Activated T-helper 2 cell treated with anti-CD3 and anti-CD28 coated beads, Interferon-gamma antibody, Interleukin-2, Interleukin-4, amounts not matched to agents 10 μg/mL and 5 μg/mL and 100 μg/mL, durations not matched to agents 14 hours and 24 hours and 36 hours (primary cell): Measurements from ENCODE around the gene SLC9A3. TPM values are rescaled to one million over a fixed set of nuclear protein-coding genes. Genes with fewer than 3 reads are reported as not detected.
A peak's percentile ranks its signal among the peaks of the same experiment; 100 is the strongest.

Experiments used
- DNase-seq: peaks from one replicate; pipeline ENCODE4 v3.0.0; 2021; ENCODE audit warnings: low spot score
- H3K27ac Mint-ChIP-seq: one replicate; pipeline ENCODE4 v1.8.0; 2021; ENCODE audit warnings: mixed read lengths
- H3K27me3 Mint-ChIP-seq: one replicate; pipeline ENCODE4 v1.8.0; 2021; ENCODE audit warnings: low read depth, mixed read lengths
- H3K36me3 Mint-ChIP-seq: one replicate; pipeline ENCODE4 v1.8.0; 2021; ENCODE audit warnings: low read depth, mixed read lengths
- H3K4me1 Mint-ChIP-seq: one replicate; pipeline ENCODE4 v1.8.0; 2021; ENCODE audit warnings: low read depth, mixed read lengths
- H3K4me3 Mint-ChIP-seq: one replicate; pipeline ENCODE4 v1.8.0; 2021; ENCODE audit warnings: low read depth, mild to moderate bottlenecking, moderate library complexity, mixed read lengths
- H3K9me3 Mint-ChIP-seq: one replicate; pipeline ENCODE4 v1.8.0; 2021; ENCODE audit warnings: mixed read lengths
- intact Hi-C: fragments of 100-400 bp; cut with micrococcal nuclease; formaldehyde crosslinking; loops from one replicate; pipeline ENCODE4 v1.15.1; 2023
- total RNA-seq: library from RNA; stranded (reverse); gene quantifications from 2 replicates; pipeline ENCODE4 v1.2.3, GENCODE V29; 2022

SLC9A3 gene
- total RNA-seq, 1 donor from 2014 or later, result 2.4 TPM

DNA sequence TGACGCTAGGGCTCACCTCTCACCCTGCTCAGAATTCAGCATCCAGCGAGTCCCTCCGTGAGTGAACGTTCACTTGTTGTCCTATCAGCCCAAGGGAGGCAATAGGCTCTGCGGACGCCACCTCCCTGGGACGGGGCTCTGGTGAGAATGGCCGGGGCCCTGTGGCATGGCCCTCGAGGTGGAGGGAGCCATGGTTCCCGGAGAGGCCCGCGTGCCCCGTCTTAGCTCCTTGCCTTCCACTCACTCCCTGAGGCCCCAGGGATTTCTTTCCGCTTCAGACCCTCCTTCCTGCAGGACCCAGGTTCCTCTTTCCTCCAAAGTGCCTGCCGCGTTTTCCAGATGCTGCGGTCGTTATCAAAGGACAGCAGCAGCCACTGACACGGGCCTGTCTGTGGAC lies 59.8 kb downstream of the SLC9A3 start:
- Mint-ChIP-seq H3K27ac (peak overlapping the region; percentile 69), H3K4me1 (peaks cover 34% of the 10 kb centered on the region), H3K4me3 (peak overlapping the region; percentile 2), H3K36me3 (peaks cover 68% of the 10 kb centered on the region), H3K9me3 (no peaks in the 10 kb centered on the region), H3K27me3 (no peaks in the 10 kb centered on the region)
- intact Hi-C loops, result no loop called here
- no peak for DNase-seq

DNA sequence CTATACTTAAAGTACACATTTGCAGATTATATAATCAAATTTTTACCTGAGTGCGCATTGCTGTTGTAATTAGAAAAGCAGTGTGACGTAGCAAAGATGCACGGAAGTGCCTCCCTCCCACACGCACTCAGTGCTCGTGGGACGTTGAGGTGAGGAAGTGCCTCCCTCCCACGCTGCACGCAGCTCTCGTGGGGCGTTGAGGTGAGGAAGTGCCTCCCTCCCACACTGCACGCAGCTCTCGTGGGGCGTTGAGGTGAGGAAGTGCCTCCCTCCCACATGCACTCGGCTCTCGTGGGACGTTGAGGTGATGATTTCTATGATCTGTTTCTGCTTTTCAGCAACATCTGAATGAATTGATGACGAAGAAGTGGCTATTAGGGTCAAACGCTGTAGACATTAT lies 60.3 kb downstream of the SLC9A3 start:
- DNase-seq, result peak; percentile 40
- Mint-ChIP-seq H3K4me3 (peak overlapping the region; percentile 2), H3K27me3 (no peaks in the 10 kb centered on the region), H3K4me1 (peaks cover 36% of the 10 kb centered on the region), H3K36me3 (peaks cover 68% of the 10 kb centered on the region), H3K27ac (peak overlapping the region; percentile 69), H3K9me3 (no peaks in the 10 kb centered on the region)
- intact Hi-C loops, result no loop called here

DNA sequence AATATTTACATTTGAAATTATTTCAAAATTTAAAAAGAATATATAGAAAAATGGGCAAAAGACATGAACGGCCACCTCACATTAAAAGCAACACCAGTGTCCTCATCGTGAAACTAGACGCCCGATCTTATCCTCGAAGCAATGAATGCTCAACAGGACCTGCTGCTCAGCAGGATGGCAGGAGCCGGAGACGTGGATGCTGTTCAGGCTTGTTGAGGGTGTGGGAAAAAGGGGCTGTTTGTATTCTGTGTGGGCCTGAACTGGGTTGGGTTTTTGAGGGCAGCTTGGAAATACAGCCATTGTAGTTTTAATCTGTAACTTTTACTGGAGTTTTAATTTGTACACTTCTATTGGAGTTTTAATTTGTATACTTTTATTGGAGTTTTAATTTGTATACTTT lies 60.9 kb downstream of the SLC9A3 start:
- Mint-ChIP-seq H3K27ac (peak overlapping the region; percentile 55), H3K27me3 (no peaks in the 10 kb centered on the region), H3K36me3 (peaks cover 75% of the 10 kb centered on the region), H3K9me3 (no peaks in the 10 kb centered on the region), H3K4me1 (peaks cover 43% of the 10 kb centered on the region), H3K4me3 (no peak overlapping the region)
- DNase-seq, result no peak
- intact Hi-C loops, result no loop called here

DNA sequence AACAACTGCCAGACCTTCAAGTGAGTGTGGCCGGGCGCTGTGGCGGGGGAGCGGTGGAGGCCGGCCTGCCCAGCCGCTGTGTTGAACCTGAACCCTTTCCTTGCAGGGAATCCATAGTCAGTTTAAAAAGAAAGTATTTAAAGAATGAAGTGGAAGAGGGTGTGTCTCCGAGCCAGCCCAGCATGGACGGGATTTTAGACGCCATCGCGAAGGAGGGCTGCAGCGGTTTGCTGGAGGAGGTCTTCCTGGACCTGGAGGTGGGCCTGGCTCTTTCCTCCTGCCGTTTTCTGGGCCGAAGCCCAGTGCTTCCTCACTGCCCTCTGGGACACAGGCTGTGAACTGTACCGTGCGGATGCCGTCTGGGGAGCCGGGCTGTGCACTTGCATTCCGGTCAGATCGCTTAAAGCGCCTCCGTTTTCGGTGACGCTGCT lies 62.2 kb downstream of the SLC9A3 start:
- intact Hi-C loops, result no loop called here

DNA sequence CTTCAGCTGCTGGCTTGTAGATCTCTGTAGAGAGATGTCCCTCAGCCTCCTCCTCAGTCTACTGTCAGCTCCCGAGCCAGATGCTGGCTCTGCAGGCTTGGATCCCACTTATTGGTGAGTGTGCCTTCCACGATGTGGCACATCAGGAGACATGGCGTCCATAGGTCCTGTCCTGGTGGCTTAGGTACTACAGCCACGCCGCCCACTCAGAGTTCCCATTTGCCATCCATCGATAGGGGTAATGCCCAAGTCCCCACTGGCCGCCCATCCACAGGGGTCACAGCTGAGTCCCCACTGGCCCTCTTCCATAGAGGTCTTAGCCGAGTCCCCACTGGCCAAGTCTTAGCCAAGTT lies 64.0 kb downstream of the SLC9A3 start:
- H3K36me3 Mint-ChIP-seq, result peaks cover 85% of the 10 kb centered on the region
- intact Hi-C loops, result no loop called here
- no peaks in the 10 kb centered on the region for H3K9me3 Mint-ChIP-seq
- no peak overlapping the region for H3K4me3 Mint-ChIP-seq
- H3K27me3 Mint-ChIP-seq, result no peaks in the 10 kb centered on the region
- H3K27ac Mint-ChIP-seq, result peak overlapping the region; percentile 98
- DNase-seq, result no peak
- peaks cover 48% of the 10 kb centered on the region for H3K4me1 Mint-ChIP-seq

More for the DNA sequence above, 62.2 kb downstream of the SLC9A3 start:
- DNase-seq, result no peak
- peaks cover 86% of the 10 kb centered on the region for H3K36me3 Mint-ChIP-seq
- no peaks in the 10 kb centered on the region for H3K27me3 Mint-ChIP-seq
- peaks cover 47% of the 10 kb centered on the region for H3K4me1 Mint-ChIP-seq
- H3K9me3 Mint-ChIP-seq, result no peaks in the 10 kb centered on the region
- no peak overlapping the region for H3K27ac Mint-ChIP-seq
- H3K4me3 Mint-ChIP-seq, result no peak overlapping the region

DNA sequence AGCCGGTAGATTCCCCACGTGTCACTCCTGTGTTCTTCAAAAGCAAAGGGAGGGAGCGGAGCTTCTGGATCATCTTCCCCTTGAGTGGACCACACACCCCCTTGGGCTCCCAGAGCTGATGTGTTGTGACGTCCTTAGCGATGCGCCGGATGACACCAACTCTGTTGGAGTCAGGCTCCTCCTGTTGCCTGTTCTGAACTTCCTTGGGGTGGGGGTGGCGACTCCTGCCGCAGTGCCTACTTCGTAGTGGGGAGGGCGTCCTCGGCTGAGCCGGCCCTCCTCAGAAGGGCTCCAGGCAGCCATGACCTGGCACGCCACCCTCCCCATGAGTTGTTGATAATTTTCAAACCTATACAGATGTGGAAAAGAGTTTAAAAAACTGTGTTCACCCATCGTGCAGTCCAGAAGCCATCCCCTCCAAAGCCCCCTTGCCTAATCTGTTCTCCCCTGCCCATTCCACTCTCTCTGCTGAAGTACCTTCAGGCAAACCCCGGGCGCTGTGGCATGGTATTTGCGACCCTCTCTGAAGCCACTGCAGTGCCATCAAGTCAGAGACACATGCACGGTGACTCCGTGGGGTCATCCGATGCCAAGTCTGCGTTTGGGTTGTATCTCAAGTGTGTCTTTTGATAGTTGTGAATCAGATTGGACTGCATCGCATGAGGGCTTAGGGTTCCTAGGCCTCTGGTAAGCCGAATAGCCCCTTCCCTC lies 64.5 kb downstream of the SLC9A3 start:
- Mint-ChIP-seq H3K36me3 (peaks cover 90% of the 10 kb centered on the region), H3K27me3 (no peaks in the 10 kb centered on the region), H3K4me1 (peaks cover 48% of the 10 kb centered on the region), H3K9me3 (no peaks in the 10 kb centered on the region), H3K4me3 (peak overlapping the region; percentile 59), H3K27ac (peak overlapping the region; percentile 98)
- intact Hi-C loops, result loop anchor here (5.0 kb wide), 1 partner anchor 82 kb away; no protein-coding TSS in a partner anchor
- DNase-seq, result no peak

DNA sequence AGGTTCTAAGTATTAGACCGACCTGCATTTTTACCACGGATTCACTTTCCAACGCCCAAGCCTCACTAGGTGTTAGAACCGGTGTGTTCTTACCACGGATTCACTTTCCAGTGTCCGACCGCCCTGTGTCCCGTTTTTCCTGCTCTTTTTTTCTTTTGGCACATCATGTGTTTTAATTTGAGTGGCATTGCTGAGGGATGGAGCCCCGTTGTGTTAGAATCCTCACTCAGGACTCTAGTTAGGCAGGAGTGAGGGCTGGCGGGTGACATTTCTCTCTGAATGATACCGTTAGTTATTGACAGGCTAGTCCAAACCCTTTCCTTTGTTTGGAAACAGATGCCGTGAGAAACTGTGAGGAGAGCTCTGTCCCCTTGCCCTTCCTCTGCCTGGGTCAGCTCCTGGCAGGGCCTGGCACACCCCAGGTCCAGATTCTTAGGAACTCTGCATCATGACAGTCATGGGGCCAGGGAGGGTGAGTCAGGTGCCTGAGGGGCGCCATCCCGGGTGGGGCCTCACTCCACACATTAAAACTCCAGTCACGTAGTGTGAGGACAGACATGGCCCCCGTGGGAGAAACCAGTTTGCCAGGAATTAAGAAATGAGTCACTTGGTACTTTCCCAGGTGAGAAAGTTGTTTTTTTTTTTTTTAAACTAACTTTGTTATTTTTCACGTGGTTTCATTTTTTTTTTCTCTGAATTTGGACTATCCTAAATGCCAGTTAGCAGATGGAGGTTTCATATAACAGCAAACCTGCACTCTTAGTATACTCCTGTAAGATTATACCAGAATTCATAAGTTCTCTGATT lies 65.5 kb downstream of the SLC9A3 start:
- peaks cover 90% of the 10 kb centered on the region for H3K36me3 Mint-ChIP-seq
- H3K4me1 Mint-ChIP-seq, result peaks cover 46% of the 10 kb centered on the region
- H3K27ac Mint-ChIP-seq, result peak overlapping the region; percentile 98
- no peaks in the 10 kb centered on the region for H3K9me3 Mint-ChIP-seq
- no peaks in the 10 kb centered on the region for H3K27me3 Mint-ChIP-seq
- DNase-seq, result no peak
- peak overlapping the region; percentile 59 for H3K4me3 Mint-ChIP-seq
- intact Hi-C loops, result loop anchor here (1.0 to 5.0 kb wide), 2 partner anchors 81 to 153 kb away; no protein-coding TSS in a partner anchor

DNA sequence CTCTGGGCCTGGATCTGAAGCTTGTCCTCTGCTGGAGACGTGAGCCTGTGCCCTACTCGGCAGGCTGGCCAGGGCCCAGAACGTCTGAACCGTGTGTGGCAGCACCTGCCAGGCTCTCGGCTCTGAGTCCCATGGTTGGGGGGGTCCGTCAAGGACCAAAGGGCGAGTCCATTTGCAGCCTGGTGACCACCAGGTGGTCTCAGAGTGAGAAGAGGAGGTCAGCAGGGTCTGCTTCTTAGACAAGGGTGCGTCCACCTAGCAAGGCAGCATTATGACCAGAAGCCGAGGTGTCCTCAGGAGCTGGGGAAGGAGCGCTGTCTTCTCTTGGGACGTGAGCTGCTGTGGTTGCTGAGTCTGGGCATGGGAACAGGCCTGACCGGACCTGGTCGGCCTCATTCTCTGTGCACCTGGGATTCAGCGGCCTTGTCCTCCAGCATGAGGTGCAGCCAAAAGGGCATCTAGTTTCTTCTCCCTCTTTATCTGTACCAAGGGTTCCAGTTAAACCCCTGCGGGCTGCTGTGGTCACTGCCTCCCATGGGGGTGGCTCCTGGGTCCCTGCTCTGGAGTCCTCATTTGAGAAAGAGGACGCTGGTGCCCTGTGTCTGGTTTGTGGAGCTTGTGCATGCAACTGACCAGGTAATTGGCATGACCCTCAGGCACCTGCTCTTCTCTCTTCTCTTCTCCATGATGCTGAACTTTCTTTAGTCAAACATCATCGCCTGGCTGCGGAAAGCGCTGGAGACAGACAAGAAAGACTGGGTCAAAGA lies 66.9 kb downstream of the SLC9A3 start:
- no peak for DNase-seq
- Mint-ChIP-seq H3K4me1 (peaks cover 51% of the 10 kb centered on the region), H3K36me3 (peaks cover 90% of the 10 kb centered on the region), H3K9me3 (peaks cover 5% of the 10 kb centered on the region), H3K27me3 (no peaks in the 10 kb centered on the region), H3K27ac (peak overlapping the region; percentile 98), H3K4me3 (no peak overlapping the region)
- intact Hi-C loops, result loop anchor here (5.0 kb wide), 1 partner anchor 80 kb away; no protein-coding TSS in a partner anchor

DNA sequence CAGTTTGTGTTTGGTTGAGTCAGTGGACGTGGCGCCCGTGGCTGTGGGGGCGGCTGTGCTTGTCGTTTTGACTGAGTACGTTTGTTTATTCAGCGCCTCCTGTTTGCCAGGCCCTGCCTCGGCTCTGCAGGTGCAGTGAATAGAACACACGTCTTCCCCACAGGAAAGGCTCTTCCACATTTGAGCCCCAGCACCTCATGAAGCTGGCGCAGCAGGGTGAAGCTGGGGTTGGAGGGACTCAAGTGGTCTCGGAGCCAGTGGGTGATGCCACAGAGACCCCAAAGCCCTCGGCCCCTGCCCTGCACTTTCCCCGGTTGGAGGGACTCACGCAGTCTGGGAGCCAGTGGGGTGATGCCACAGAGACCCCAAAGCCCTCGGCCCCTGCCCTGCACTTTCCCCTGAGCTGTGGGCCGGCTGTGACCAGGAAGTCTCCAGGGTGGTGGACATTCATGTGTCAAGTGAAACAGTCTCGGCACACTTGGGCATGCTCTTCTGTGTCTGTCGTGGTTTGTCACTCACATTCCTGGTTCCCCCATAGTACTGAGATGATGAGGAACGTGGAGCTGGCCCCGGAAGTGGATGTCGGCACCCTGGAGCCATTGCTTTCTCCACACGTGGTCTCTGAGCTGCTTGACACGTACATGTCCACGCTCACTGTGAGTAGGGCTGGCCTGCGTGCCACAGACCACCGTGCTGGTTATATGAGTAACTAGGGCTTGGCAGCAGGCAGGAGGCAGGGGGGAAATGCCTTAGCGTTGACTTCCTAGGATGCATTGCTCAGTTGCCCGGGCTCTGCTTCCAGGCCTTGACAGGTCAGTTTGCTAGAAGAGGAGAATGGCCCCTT lies 67.7 kb downstream of the SLC9A3 start:
- Mint-ChIP-seq H3K27me3 (no peaks in the 10 kb centered on the region), H3K4me1 (peaks cover 49% of the 10 kb centered on the region), H3K27ac (peak overlapping the region; percentile 4), H3K9me3 (peaks cover 13% of the 10 kb centered on the region), H3K4me3 (no peak overlapping the region), H3K36me3 (peaks cover 90% of the 10 kb centered on the region)
- intact Hi-C loops, result loop anchor here (5.0 kb wide), 1 partner anchor 79 kb away; no protein-coding TSS in a partner anchor
- DNase-seq, result no peak

DNA sequence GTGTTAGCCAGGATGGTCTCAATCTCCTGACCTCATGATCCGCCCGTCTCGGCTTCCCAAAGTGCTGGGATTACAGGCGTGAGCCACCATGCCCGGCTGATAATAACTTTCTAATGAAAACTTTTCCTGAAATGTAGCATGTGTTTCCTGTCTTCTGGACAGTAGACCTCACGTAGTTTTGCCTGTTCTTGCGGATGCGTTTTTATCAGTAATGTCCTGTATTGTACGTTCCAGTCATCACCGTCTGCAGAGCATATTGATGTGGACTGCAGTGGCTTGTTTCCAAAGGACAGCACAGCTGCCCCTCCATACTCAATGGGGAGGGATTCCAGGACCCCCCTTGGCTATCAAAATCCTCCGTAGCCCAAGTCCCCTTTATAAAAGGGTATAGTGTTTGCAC lies 68.4 kb downstream of the SLC9A3 start:
- H3K4me1 Mint-ChIP-seq, result peaks cover 48% of the 10 kb centered on the region
- no peak overlapping the region for H3K27ac Mint-ChIP-seq
- intact Hi-C loops, result loop anchor here (5.0 kb wide), 1 partner anchor 79 kb away; no protein-coding TSS in a partner anchor
- H3K4me3 Mint-ChIP-seq, result no peak overlapping the region
- peaks cover 94% of the 10 kb centered on the region for H3K36me3 Mint-ChIP-seq
- H3K9me3 Mint-ChIP-seq, result peaks cover 21% of the 10 kb centered on the region
- DNase-seq, result no peak
- no peaks in the 10 kb centered on the region for H3K27me3 Mint-ChIP-seq

DNA sequence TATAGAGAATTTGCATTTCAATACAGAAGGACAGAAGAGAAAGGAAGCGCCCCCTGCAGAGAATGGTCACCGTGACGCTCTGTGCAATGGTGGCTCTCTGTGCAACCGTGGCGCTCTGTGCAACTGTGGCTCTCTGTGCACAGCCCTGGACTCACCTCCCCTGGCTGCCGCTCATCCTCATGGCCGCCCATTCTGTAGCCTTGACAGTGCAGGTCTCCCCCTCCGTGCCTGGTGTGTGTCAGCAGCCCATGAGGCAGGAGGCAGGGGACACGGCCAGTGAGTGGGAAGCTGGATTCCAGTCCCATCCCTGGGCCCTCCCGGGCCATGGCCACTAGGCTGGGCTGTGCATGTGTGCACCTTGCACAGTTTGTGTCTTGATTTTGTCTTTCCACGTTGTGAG lies 69.3 kb downstream of the SLC9A3 start:
- peaks cover 28% of the 10 kb centered on the region for H3K9me3 Mint-ChIP-seq
- peaks cover 39% of the 10 kb centered on the region for H3K4me1 Mint-ChIP-seq
- intact Hi-C loops, result loop anchor here (5.0 kb wide), 1 partner anchor 78 kb away; no protein-coding TSS in a partner anchor
- no peak for DNase-seq
- peaks cover 94% of the 10 kb centered on the region for H3K36me3 Mint-ChIP-seq
- no peaks in the 10 kb centered on the region for H3K27me3 Mint-ChIP-seq
- no peak overlapping the region for H3K27ac Mint-ChIP-seq
- no peak overlapping the region for H3K4me3 Mint-ChIP-seq
